Glomerular endothelial cell (primary cell): Measurements from ENCODE around the gene ZFY. TPM values are rescaled to one million over a fixed set of nuclear protein-coding genes. Genes with fewer than 3 reads are reported as not detected.
"Not testable (repeated sequence)": the region's sequence is repeated elsewhere in the genome, so short reads cannot be mapped to it uniquely, and the experiment has no call there.

Experiments used
- DNase-seq: peaks from one replicate; pipeline ENCODE4 v3.0.0-alpha.2; 2011; ENCODE audit warnings: low read depth, low spot score; ENCODE audit errors: extremely low read depth
- total RNA-seq: library from RNA; depleted of rRNA; stranded (reverse); fragments of >200 nt; gene quantifications from 2 replicates; pipeline ENCODE4 v1.2.3, GENCODE V29; 2015

The ZFY gene
- total RNA-seq, 1 donor from 2014 or later: not detected

GRCh38 chrY:2972708-2973107, 37.5 kb downstream of the ZFY start:
- DNase-seq: no peak

- DNase-seq: no peak
These were observed 38.0 kb downstream of the ZFY start for GRCh38 chrY:2973110-2973751.

GRCh38 chrY:2979283-2979682, 44.1 kb downstream of the ZFY start:
- DNase-seq: no peak

- no peak for DNase-seq
These were observed 49.3 kb downstream of the ZFY start for GRCh38 chrY:2984491-2984890.

- not testable (repeated sequence) for DNase-seq
These were observed 52.0 kb downstream of the ZFY start for GRCh38 chrY:2987178-2987577.

GRCh38 chrY:2997369-2997768, 62.2 kb downstream of the ZFY start:
- DNase-seq: not testable (repeated sequence)

GRCh38 chrY:3002190-3002589, 67.0 kb downstream of the ZFY start:
- no peak for DNase-seq

- DNase-seq: no peak
These were observed 67.7 kb downstream of the ZFY start for GRCh38 chrY:3002680-3003515.

- DNase-seq: no peak
These were observed 68.3 kb downstream of the ZFY start for GRCh38 chrY:3003516-3003830.

- no peak for DNase-seq
These were observed 68.7 kb downstream of the ZFY start for GRCh38 chrY:3003846-3004245.

- not testable (repeated sequence) for DNase-seq
These were observed 70.8 kb downstream of the ZFY start for GRCh38 chrY:3006031-3006430.

- no peak for DNase-seq
These were observed 72.8 kb downstream of the ZFY start for GRCh38 chrY:3007967-3008366.

GRCh38 chrY:3012226-3012625, 77.0 kb downstream of the ZFY start:
- DNase-seq: no peak

GRCh38 chrY:3016594-3016993, 81.4 kb downstream of the ZFY start:
- DNase-seq: no peak

GRCh38 chrY:3018546-3018945, 83.4 kb downstream of the ZFY start:
- no peak for DNase-seq

GRCh38 chrY:3019584-3019983, 84.4 kb downstream of the ZFY start:
- DNase-seq: no peak

GRCh38 chrY:3021176-3021575, 86.0 kb downstream of the ZFY start:
- no peak for DNase-seq

GRCh38 chrY:3023606-3024005, 88.4 kb downstream of the ZFY start:
- no peak for DNase-seq

GRCh38 chrY:3025357-3025756, 90.2 kb downstream of the ZFY start:
- DNase-seq: no peak
